ENCODE data around the gene TNRC6C.

The TNRC6C gene

GRCh38 chr17:78022425-78022824 lies 63.9 kb downstream of the TNRC6C start:
- no peak overlapping the region for H3K4me2 ChIP-seq (ENCODE audit: low read depth, low read length, poor library complexity, severe bottlenecking)
- H2AFZ ChIP-seq (ENCODE audit: low read depth, low read length, severe bottlenecking): no peak overlapping the region
- H3K27ac ChIP-seq (ENCODE audit: low read depth, low read length): no peak overlapping the region
- no peaks in the 10 kb centered on the region for H3K9me2 ChIP-seq (replicated peaks; ENCODE audit: insufficient read depth, low read length)
- no peaks in the 10 kb centered on the region for H3K27me3 ChIP-seq (ENCODE audit: low read length)
- H4K20me1 ChIP-seq (ENCODE audit: low read depth, low read length): no peaks in the 10 kb centered on the region; the same call in 1 of the 2 replicates
- no peak overlapping the region for H3K9ac ChIP-seq (ENCODE audit: low read length)
- no peaks in the 10 kb centered on the region for H3K9me3 ChIP-seq (ENCODE audit: insufficient read depth, low read length)
- H3K4me3 ChIP-seq (ENCODE audit: insufficient read depth, low read length, poor library complexity, severe bottlenecking): no peak overlapping the region
- H3K36me3 ChIP-seq (ENCODE audit: low read length): no peaks in the 10 kb centered on the region
- no peak for TF ChIP-seq EZH2phosphoT487 (conservative IDR thresholded peaks at IDR 0.05; ENCODE audit: low read length)
- TF ChIP-seq CTCF (IDR thresholded peaks at IDR 0.05; ENCODE audit: insufficient read depth, low read length, poor library complexity, severe bottlenecking): no peak
- no peaks in the 10 kb centered on the region for H3F3A ChIP-seq (ENCODE audit: insufficient read depth)
- no peaks in the 10 kb centered on the region for H3K79me2 ChIP-seq (ENCODE audit: insufficient read depth, low read length)

GRCh38 chr17:78023042-78023441 lies 64.5 kb downstream of the TNRC6C start:
- H2AFZ ChIP-seq (ENCODE audit: low read depth, low read length, severe bottlenecking): no peak overlapping the region
- no peak overlapping the region for H3K27ac ChIP-seq (ENCODE audit: low read depth, low read length)
- H3K9ac ChIP-seq (ENCODE audit: low read length): no peak overlapping the region
- H3K9me3 ChIP-seq (ENCODE audit: insufficient read depth, low read length): no peaks in the 10 kb centered on the region
- H3K9me2 ChIP-seq (replicated peaks; ENCODE audit: insufficient read depth, low read length): no peaks in the 10 kb centered on the region
- H3K4me3 ChIP-seq (ENCODE audit: insufficient read depth, low read length, poor library complexity, severe bottlenecking): no peak overlapping the region
- no peaks in the 10 kb centered on the region for H3K27me3 ChIP-seq (ENCODE audit: low read length)
- H3K79me2 ChIP-seq (ENCODE audit: insufficient read depth, low read length): no peaks in the 10 kb centered on the region
- no peak overlapping the region for H3K4me2 ChIP-seq (ENCODE audit: low read depth, low read length, poor library complexity, severe bottlenecking)
- TF ChIP-seq CTCF (IDR thresholded peaks at IDR 0.05; ENCODE audit: insufficient read depth, low read length, poor library complexity, severe bottlenecking): no peak
- no peak for TF ChIP-seq EZH2phosphoT487 (conservative IDR thresholded peaks at IDR 0.05; ENCODE audit: low read length)
- H3F3A ChIP-seq (ENCODE audit: insufficient read depth): no peaks in the 10 kb centered on the region
- H3K36me3 ChIP-seq (ENCODE audit: low read length): no peaks in the 10 kb centered on the region
- no peaks in the 10 kb centered on the region; the same call in 1 of the 2 replicates for H4K20me1 ChIP-seq (ENCODE audit: low read depth, low read length)

- no peak overlapping the region for H3K27ac ChIP-seq (ENCODE audit: low read depth, low read length)
- H3K9ac ChIP-seq (ENCODE audit: low read length): no peak overlapping the region
- TF ChIP-seq CTCF (IDR thresholded peaks at IDR 0.05; ENCODE audit: insufficient read depth, low read length, poor library complexity, severe bottlenecking): no peak
- TF ChIP-seq EZH2phosphoT487 (conservative IDR thresholded peaks at IDR 0.05; ENCODE audit: low read length): no peak
- no peak overlapping the region for H2AFZ ChIP-seq (ENCODE audit: low read depth, low read length, severe bottlenecking)
- H3K4me3 ChIP-seq (ENCODE audit: insufficient read depth, low read length, poor library complexity, severe bottlenecking): no peak overlapping the region
- no peaks in the 10 kb centered on the region for H3K36me3 ChIP-seq (ENCODE audit: low read length)
- H3K4me2 ChIP-seq (ENCODE audit: low read depth, low read length, poor library complexity, severe bottlenecking): no peak overlapping the region
- no peaks in the 10 kb centered on the region for H3K79me2 ChIP-seq (ENCODE audit: insufficient read depth, low read length)
- H3K9me3 ChIP-seq (ENCODE audit: insufficient read depth, low read length): no peaks in the 10 kb centered on the region
- no peaks in the 10 kb centered on the region for H3K27me3 ChIP-seq (ENCODE audit: low read length)
- no peaks in the 10 kb centered on the region for H3K9me2 ChIP-seq (replicated peaks; ENCODE audit: insufficient read depth, low read length)
- H3F3A ChIP-seq (ENCODE audit: insufficient read depth): no peaks in the 10 kb centered on the region
- no peaks in the 10 kb centered on the region for H4K20me1 ChIP-seq (ENCODE audit: low read depth, low read length)
Measured at GRCh38 chr17:78026381-78026780, 67.9 kb downstream of the TNRC6C start.

Data from SU-DHL-6 (cell line).